MCF 10A (cell line): ENCODE data around the gene MARCHF11. TPM values are rescaled to one million over a fixed set of nuclear protein-coding genes. Genes with fewer than 3 reads are reported as not detected.

Source experiments
- BruUV-seq: library from RNA; stranded (reverse); fragments of 400-500 nt; replicated peaks from 2 replicates; lab custom pipeline; 2021; lab: Mats Ljungman, UMichigan
- CTCF ChIA-PET: fragments of 300-600 bp; sonication (Branson Sonifier 250); formaldehyde crosslinking; extraction: SDS; loops from one replicate; lab custom pipeline; 2021; ENCODE audit warnings: antibody characterized with exemption, inconsistent platforms; lab: Yijun Ruan, JAX
- POLR2A ChIA-PET: fragments of 300-600, 350-650 bp; sonication (Branson Sonifier 250); formaldehyde crosslinking; extraction: SDS; loops from one replicate; lab custom pipeline; 2020; ENCODE audit warnings: antibody characterized with exemption, inconsistent platforms; lab: Yijun Ruan, JAX
- DNase-seq: peaks from one replicate; pipeline ENCODE4 v3.0.0-alpha.2; 2018; ENCODE audit not compliant: unreplicated experiment
- H3K27ac Mint-ChIP-seq: one replicate; pipeline ENCODE4 v1.8.0; 2022; ENCODE audit warnings: mild to moderate bottlenecking, low read depth, mixed read lengths; ENCODE audit not compliant: unreplicated experiment
- H3K27me3 Mint-ChIP-seq: one replicate; pipeline ENCODE4 v1.8.0; 2022; ENCODE audit warnings: mixed read lengths; ENCODE audit not compliant: insufficient read depth, unreplicated experiment
- H3K36me3 Mint-ChIP-seq: one replicate; pipeline ENCODE4 v1.8.0; 2022; ENCODE audit warnings: mild to moderate bottlenecking, moderate library complexity, mixed read lengths; ENCODE audit not compliant: insufficient read depth, unreplicated experiment
- H3K4me1 Mint-ChIP-seq: one replicate; pipeline ENCODE4 v1.8.0; 2022; ENCODE audit warnings: mixed read lengths; ENCODE audit not compliant: insufficient read depth, unreplicated experiment
- H3K4me3 Mint-ChIP-seq: one replicate; pipeline ENCODE4 v1.8.0; 2022; ENCODE audit warnings: mild to moderate bottlenecking, moderate library complexity, mixed read lengths; ENCODE audit not compliant: unreplicated experiment
- H3K9me3 Mint-ChIP-seq: one replicate; pipeline ENCODE4 v1.8.0; 2022; ENCODE audit warnings: mixed read lengths; ENCODE audit not compliant: unreplicated experiment
- CTCF ChIP-seq: fragments of 200-600 bp; IDR thresholded peaks from one replicate; pipeline ENCODE4 v1.8.0; 2022; ENCODE audit warnings: antibody characterized with exemption, mild to moderate bottlenecking; ENCODE audit not compliant: unreplicated experiment
- intact Hi-C: fragments of 100-400 bp; cut with micrococcal nuclease; formaldehyde crosslinking; loops from 2 replicates; pipeline ENCODE4 v1.14.1; 2022
- total RNA-seq: library from RNA; stranded (reverse); gene quantifications from 2 replicates; pipeline ENCODE4 v1.2.3, GENCODE V29; 2022

Gene MARCHF11
- total RNA-seq, 1 experiment from 2014 or later = not detected

GRCh38 chr5:16076657-16077056 lies 102.9 kb downstream of the MARCHF11 start:
- TF ChIP-seq CTCF = no peak
- no TSS peak for BruUV-seq
- H3K9me3 Mint-ChIP-seq = peaks cover 18% of the 10 kb centered on the region
- no peak overlapping the region for H3K27ac Mint-ChIP-seq
- H3K27me3 Mint-ChIP-seq = peaks cover 21% of the 10 kb centered on the region
- ChIA-PET POLR2A (no interaction called here), CTCF (no interaction called here)
- no peaks in the 10 kb centered on the region for H3K36me3 Mint-ChIP-seq
- intact Hi-C loops = no loop called here
- DNase-seq = no peak
- peaks cover 12% of the 10 kb centered on the region for H3K4me1 Mint-ChIP-seq
- H3K4me3 Mint-ChIP-seq = no peak overlapping the region

GRCh38 chr5:16074358-16074757 lies 105.2 kb downstream of the MARCHF11 start:
- no peak for TF ChIP-seq CTCF
- Mint-ChIP-seq H3K4me3 (no peak overlapping the region), H3K36me3 (no peaks in the 10 kb centered on the region), H3K4me1 (peaks cover 9% of the 10 kb centered on the region), H3K9me3 (peaks cover 7% of the 10 kb centered on the region), H3K27me3 (peaks cover 8% of the 10 kb centered on the region), H3K27ac (no peak overlapping the region)
- intact Hi-C loops = no loop called here
- CTCF ChIA-PET = no interaction called here
- no peak for DNase-seq
- no TSS peak for BruUV-seq
- POLR2A ChIA-PET = no interaction called here

GRCh38 chr5:16072616-16073015 lies 107.0 kb downstream of the MARCHF11 start:
- no peak overlapping the region for H3K4me3 Mint-ChIP-seq
- no peak overlapping the region for H3K27ac Mint-ChIP-seq
- CTCF ChIA-PET = interaction anchor here (0.7 kb wide), 1 partner anchor 10 kb away, joined by 4 read pairs; no protein-coding TSS in a partner anchor

GRCh38 chr5:16067415-16067814 lies 112.2 kb downstream of the MARCHF11 start:
- no peak for TF ChIP-seq CTCF
- CTCF ChIA-PET = interaction anchor here (0.6 to 1.2 kb wide), 2 partner anchors 17 to 26 kb away, joined by 3 to 4 read pairs; no protein-coding TSS in a partner anchor
- POLR2A ChIA-PET = no interaction called here
- BruUV-seq = no TSS peak
- peaks cover 32% of the 10 kb centered on the region for H3K27me3 Mint-ChIP-seq
- H3K27ac Mint-ChIP-seq = no peak overlapping the region
- intact Hi-C loops = no loop called here
- no peaks in the 10 kb centered on the region for H3K36me3 Mint-ChIP-seq
- H3K4me3 Mint-ChIP-seq = no peak overlapping the region
- DNase-seq = no peak
- H3K4me1 Mint-ChIP-seq = peaks cover 4% of the 10 kb centered on the region
- no peaks in the 10 kb centered on the region for H3K9me3 Mint-ChIP-seq

More at GRCh38 chr5:16072616-16073015, 107.0 kb downstream of the MARCHF11 start:
- peaks cover 9% of the 10 kb centered on the region for H3K4me1 Mint-ChIP-seq
- POLR2A ChIA-PET = interaction anchor here (0.7 kb wide), 1 partner anchor 185 kb away, joined by 3 read pairs; no protein-coding TSS in a partner anchor
- TF ChIP-seq CTCF = no peak
- peaks cover 12% of the 10 kb centered on the region for H3K27me3 Mint-ChIP-seq
- DNase-seq = no peak
- no peaks in the 10 kb centered on the region for H3K9me3 Mint-ChIP-seq
- BruUV-seq = no TSS peak
- intact Hi-C loops = no loop called here
- H3K36me3 Mint-ChIP-seq = no peaks in the 10 kb centered on the region
